ENCODE results near the gene EPHB1.

- TF ChIP-seq CTCF (conservative IDR thresholded peaks at IDR 0.05): no peak
- TF ChIP-seq ZFX (IDR thresholded peaks at IDR 0.05): no peak
Observed at GRCh38 chr3:135249186-135249585, 454.1 kb downstream of the EPHB1 start.

Measured in C4-2B (cell line).